HL-60/S4 treated with retinoic acid at 250 ng/mL for 4 days and 3 days (cell line): ENCODE results near the gene CHMP4A.

Experiments used
- in situ Hi-C: fragments of 300-500 bp; cut with MboI; formaldehyde crosslinking; loops from 2 replicates; pipeline ENCODE4 v1.7.0; 2022; ENCODE audit warnings: low sequenced_read_pairs

The CHMP4A gene, protein sequence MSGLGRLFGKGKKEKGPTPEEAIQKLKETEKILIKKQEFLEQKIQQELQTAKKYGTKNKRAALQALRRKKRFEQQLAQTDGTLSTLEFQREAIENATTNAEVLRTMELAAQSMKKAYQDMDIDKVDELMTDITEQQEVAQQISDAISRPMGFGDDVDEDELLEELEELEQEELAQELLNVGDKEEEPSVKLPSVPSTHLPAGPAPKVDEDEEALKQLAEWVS

DNA sequence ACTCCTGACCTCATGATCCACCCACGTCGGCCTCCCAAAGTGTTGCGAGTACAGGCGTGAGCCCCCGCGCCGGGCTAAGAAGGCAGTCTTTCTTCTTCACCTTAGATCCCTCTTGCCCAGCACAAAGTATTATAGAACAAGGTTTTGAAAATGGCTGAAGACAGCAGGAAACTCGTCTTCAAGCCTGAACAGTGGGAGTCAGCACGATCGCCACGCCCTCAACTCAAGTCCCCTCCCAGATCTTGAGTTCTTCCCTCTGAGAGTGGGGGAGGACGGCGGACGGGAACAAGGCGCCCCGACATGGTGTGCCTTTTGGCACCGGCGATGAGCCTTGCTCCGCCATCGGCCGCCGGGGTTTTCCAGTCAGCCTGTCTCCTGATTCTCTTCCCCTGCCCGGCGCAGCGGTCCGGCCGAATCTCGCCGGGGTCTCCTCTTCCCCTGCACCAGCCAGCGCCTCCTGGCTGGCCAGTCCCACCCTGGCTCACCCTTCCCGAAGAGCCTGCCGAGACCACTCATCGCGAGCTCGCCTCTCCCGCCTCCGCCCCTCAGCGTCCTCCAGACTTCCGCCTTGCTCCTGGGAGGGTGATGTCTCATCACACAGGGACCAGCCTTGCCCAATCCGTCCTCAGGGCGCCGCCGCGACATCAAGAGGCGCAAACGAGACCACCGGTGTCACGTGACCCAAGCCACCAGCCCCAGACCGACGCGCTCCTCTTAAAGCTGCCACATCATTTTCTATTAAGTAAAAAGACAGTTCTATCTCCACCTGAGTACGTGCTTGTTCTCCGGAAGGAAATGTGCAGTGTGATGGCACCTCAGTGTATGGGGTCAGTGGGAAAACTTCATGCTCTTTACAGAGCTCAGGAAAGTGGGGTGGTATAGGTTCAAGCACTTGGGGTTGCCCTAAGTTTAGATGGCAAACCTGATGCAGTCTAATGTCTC lies at the start of gene CHMP4A:
TSS of gene CHMP4A (minus strand) at position 565 of the 942 bp plus-strand sequence. CDS start at position 516, 49 bp downstream.
- in situ Hi-C loops: no loop called here

DNA sequence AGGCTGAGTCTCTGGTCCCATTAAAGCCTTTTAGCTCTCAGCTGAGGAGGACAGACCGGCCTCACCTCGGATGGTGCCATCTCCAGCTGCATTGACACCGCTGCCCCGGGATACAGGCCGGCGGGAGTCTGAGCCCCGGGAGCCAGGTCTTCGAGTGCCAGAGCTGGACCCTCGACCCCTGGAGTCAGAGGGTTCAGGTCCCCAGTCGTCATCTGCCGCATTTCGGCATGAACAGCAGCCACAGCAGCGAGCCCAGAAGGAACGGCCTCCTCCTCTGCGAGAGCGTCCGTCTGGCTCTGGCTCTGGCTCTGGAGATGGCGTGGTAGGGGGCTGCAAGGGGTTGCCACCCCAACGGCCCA lies 48.7 kb upstream of the CHMP4A start:
- in situ Hi-C loops: no loop called here

DNA sequence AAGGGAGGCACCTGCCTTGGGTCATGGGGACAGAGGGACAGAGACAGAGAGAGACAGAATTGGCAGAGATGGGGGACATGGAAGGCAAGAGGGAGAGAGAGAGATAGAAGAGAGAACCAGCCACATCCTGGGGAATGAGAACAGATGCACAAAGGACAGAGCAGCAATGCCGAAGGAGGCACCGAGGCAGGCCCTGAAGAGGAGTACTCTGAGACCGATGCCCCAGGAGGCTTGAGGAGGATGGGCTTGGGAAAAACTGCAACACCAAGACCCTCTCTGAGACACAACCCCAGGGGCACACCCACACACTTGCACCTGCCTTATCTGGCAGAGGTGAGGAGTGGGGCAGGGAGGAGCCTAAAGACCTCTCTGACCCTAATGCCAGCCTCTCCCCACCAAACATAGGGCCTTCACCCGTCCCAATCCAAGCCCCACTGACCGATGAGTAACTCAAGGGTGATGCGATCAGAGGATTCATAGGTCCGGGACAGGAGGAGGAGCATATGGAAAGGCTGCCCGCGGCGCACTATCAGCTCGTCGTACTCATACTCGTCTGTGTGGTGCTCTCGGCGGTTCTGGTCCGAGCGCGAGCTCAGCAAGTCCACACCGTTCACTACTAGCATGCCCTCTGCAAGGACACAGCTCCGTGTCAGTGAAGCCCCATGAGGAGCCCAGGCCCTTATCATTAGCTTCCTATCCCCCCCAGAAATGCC lies 48.1 kb upstream of the CHMP4A start:
- in situ Hi-C loops: no loop called here

DNA sequence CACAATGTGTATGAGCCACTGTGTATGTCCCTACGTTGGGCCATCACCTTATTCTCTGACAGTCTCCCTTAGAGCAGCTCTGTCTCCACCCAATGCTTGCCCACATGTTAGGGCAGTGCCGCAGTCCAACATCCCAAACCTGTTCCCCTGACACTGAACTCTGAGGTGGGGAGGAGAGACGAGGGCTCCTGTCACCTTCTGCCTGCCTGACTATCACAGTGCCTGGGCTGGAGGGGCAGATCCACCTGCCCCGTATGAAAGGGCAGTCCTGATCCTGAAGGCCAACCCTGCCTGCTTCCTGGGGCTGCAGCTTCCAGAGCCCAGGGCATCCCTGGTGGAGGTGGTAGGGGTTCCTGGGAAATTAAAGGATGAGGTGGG lies 47.5 kb upstream of the CHMP4A start:
- in situ Hi-C loops: no loop called here

DNA sequence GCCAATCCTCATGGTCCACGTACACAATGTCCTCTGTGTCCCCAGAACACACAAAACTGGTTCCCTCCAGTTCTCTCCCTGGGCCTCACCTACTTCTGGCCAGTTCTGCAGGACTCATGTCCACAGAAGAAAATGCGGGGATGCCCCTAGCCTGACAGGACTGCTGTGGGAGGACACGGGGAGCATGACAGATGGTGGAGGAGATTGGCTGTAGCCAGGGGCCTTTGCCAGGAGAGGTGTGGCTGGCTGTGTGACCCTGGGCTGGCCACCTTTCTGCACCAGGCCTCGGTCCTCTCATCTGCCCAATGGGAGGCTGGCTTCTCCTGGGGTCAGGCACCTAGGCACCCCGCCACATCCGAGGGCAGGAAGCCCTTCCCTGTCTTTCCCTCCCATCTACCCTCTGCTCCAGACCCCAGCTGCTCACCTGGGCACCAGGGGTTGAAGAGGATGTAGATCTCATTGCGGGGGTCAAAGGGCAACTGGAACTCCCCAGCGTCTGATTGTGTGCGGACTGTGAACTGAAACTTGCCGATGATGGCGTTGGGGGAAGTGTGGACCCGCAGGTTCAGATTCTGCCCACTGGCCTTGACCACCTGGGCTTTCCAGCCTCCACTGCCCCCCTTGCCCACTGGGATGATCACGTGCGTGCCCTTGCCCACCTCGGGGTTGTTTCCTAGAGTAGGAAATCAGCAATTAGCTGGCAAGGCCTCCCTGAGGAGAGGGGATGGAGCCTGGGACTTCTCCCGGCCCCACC lies 46.9 kb upstream of the CHMP4A start:
- in situ Hi-C loops: no loop called here

DNA sequence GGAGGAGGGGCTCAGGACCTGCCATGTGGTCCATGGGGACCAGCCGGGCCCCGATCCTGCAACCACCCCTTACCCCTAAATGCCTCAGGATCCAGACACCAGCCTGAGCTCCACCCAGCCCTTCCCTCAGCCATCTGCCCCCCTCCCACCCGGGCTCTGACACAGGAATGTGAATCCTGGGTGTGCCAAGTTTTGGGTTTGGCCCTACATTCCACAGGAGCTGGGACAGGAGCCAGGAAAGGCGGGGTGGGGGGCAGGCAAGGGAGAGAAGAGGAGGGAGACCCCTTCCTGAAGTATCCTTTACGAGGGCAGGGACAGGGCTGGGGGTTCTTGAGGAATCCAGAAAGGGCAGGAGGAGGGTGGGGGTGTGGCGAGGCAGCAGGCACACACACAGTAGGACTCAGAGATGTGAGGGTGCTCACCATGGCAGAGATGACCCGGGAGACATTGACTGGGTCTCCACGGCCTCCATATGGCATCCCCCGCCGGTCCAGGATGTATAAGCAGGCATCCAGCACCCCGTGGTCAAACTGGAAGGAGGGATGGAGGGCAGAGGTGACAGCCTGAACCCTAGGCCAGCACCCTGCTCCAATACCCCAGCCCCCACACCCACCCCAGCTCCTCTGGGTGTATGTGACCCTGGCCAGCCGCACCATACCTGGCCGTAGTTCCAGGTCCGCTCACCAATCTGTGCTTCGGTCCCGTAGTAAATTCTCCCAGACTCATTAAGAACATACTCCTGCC lies 46.2 kb upstream of the CHMP4A start:
- in situ Hi-C loops: no loop called here

DNA sequence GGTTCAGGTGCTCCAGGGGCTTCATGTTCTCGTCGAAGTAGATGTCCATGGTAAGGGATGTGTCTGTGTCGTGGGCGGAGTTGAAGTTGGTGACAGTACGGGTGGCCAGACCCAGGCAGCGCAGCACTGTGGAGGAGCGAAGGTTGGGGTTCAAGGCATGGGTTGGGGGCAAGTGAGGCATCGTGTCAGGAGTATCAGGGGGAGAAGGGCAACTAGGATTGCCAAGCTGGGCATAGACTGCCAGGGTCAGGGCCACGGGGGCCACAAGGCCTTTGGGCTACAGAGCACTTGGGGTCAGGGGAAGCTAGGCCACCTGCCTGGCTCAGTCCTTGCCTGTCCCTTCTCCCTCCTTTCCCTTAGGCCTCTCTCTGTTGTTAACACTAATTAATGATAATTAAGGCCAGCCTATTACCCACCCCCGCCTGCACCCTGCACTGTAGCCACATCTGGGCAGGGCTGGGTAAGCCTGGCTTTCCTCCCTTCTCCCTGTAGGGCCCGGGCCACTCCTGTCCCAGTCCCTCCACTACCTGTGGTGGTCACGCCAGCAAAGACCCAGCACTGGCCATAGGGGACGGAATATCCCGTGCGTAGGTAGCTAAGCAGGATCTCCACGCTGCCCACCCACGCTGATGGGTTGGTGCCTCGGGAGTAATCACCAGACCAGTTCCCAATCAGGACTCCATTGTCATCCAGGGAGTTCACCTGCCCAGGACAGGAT lies 45.4 kb upstream of the CHMP4A start:
- in situ Hi-C loops: no loop called here

DNA sequence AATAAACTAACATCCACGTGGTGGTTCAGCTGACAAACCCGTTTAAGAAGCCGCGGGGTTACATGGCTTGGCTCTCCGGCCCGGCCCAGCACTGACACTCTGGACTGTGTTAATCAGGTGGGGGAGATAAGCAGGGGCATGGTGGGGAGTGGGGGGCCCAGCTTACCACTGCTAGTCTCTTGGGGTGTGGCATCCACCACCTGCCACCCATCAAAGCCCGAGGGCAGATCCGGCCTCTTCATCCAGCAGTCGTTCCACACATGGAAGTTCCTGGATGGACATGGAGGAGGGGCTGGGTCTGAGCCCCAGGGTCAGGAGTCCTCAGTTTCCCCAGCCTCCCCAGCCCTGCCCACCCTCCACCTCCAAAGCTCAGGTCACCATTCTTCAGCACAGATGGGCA lies 44.8 kb upstream of the CHMP4A start:
- in situ Hi-C loops: no loop called here

DNA sequence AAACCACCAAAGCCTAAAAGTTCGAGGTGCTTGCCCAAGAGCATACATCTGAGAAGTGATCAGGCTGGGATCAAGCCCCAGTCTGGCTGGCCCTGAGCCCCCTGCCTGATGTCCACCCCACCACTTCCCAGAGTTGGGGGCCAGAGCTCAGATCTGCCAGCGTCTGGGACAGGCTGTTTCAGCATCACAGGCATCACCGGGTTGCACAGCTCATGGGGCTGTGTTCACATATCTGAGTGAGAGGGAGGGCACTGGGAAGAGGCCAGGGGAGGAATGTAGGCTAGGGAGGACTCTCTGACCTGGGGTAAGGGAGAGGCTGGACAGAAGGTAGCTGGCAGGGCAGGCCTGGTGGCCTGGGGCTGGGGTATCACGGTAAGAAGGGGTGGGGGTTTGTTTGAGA lies 43.7 kb upstream of the CHMP4A start:
- in situ Hi-C loops: no loop called here

DNA sequence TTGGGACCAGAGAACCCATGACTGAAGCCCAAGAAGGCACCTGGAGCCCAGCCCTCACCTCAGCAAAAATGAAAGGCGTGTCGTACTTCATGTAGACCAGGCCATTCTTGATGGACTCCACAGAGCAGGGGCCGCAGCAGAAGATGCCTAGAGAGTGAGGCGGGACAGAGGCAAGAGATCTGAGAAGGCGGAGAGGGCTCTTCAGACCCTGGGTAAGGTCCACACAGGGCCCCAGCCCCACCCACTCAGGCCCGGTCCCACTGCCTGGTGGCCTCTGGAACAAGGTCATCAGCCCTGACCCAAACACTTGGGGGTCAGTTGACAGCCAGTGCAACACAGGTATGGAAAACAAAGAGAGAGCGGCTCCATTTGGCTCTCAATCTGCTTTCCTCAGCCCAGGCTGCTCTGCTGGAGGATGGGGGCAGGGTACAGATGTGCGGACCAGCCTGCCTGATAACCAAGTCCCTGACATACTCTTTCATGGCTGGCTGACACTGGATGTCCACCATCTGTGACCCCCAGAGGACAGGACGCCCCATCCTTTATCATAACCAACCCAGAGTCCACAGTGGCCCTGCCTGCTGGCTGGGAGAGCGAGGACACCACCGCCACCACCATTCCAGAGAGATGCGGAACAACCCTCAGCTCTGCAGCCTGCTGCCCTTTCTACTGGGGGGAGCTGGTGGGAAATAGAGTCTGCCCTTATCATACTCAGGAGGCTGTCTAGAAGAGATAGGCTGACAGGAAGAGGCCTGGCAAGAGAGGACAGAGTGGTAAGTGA lies 42.8 kb upstream of the CHMP4A start:
- in situ Hi-C loops: no loop called here

DNA sequence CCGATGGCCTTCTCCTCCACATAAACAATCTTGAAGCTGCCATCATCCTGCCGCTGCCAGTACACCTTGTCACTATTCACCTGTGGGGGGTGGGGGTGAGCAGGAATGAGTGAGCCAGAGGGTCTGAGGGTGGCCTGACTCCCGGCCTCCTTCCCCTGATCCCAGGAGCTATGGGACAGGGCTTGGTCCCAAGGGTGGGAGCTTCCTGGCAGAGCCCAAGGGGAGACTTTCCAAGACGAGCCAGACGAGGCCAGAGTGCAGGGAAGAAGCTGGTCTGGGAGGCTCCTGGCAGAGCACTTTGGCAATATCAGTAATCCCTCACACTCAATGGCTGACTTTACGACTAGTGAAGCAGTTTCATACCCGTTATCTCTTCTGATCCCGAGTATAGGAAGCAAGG lies 42.1 kb upstream of the CHMP4A start:
- in situ Hi-C loops: no loop called here

DNA sequence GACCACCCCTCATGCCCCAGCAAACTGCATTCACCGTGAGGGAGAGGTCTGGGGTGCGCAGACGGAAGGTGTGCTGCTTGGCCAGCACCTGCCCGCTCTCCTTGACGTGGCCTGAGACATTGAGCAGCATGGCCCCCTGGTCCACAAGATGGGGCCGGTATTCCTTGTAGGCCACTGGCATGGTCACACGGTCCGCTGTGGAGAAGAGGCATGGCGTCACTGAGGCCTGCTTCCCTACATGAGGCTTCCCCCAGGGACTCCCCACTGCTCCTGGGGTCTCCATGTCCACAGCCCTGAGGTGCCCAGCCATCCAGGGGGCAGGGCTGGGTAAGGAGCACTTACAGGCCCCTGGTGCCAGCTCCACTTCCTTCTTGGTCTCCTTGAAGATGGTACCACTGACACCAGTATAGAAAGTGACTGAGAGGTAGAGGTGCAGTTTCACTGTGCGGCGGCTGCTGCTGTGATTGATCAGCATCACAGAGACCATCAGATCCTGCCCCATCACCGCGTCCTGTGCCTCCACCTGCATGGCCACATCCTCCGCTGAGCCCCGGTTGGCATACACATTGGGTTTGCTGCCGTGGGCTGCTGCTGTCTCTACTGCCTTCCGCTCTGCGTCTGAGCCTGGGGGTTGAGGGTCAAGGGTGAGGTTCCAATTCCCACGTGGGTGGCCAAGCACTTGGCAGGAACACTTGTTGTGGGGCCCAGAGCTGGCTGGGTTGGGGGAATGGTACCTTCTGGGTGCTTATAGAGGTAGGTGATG lies 41.5 kb upstream of the CHMP4A start:
- in situ Hi-C loops: no loop called here

DNA sequence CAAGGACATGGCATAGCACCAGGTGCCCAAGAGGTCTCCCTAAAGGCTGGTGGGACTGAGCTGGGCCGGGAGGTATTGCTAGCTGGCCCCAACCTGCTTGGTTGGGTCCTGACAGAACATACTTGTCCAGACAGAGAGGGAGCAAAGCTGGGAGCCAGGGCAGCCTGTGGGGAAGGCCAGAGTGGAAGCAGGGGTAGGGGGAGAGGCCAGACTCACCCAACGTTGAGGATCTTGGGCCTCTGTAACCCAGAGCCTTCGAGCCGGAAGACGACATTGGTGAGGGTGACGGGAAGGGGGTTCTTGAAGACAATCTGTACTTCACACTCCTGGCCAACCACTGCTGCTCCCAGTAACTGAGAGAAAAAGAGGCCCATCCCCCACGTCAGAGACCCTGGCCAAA lies 40.6 kb upstream of the CHMP4A start:
- in situ Hi-C loops: no loop called here

DNA sequence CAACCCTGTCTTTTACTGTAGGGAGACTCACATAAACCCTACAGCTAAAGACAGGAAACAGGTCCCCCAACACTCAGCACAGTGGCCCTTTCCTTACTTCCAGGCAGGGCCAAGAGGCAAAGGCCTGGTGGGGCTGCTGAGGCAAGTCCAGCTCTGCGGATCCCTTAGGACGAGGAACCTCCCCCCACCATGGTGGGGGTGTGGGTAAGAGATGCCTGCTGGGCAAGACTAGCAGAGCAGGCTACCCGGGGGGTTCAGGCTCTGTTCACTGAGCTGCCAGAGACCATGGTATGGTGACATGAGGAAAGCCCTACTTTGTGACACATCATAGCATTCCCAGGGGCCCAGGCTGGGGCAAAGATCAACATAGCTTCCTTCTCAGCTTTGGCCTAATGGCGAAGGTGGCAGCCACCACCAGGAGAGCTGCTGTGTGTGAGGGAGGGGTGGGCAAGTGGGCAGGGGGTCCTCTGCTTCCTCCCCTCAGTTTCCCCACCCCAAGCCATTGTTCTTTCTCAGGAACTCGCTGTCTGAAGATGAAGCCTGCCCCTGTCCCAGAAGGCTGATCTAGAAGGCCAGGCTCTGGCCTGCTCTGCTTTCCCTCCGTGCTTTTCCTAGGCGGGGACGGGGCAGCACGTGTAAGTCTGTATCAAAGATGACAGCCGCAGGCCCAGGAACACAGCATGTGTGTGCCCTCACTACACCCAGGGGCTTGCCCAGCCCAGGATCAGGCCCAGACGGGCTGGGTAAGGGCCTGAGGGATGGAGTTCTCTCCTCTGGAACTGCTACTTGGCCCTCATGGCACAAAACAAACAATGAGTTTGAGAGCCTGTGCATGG lies 39.2 kb upstream of the CHMP4A start:
- in situ Hi-C loops: no loop called here

DNA sequence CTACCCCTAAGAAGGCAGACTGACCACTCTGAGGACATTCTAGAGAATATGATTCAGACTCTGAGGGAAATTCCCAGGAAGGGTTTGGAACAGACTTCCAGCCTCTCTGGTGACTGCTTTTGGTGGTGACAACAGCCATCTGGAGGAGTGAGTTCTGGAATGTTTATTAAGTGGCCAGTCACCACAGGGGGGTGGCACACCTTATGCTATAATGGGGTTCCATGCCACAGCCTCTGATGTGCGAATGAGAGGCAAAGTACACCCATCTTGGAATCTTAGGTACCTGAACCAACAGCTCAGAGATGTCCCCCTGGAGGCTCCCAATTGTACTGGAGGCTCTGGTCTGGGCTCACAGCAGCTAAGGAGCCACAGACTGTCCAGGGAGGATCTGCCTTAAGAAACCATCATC lies 38.6 kb upstream of the CHMP4A start:
- in situ Hi-C loops: no loop called here

DNA sequence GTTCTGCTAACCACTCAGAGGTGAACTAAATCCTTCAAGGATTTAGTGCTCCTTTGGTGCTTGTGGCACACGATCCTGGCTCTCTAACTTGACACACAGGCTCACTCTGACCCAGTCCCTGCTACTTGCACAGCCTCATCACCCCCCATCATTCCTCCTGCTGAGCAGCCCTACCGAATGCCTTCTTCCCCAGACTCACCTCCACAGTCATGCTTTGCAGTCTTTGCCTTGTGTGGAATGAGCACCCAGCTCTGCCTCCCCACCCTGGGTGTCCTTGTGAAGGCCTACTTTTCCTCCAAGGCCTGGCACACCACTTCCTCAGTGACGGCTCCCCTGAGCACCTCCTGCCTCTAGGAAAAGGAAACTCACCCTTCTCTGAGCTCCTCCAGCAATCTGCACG lies 37.1 kb upstream of the CHMP4A start:
- in situ Hi-C loops: no loop called here
